Neural progenitor cell (in vitro differentiated cells): ENCODE results near the gene SF3A1.
"Not testable (repeated sequence)": the region's sequence is repeated elsewhere in the genome, so short reads cannot be mapped to it uniquely, and the experiment has no call there.

Experiments used
- EZH2phosphoT487 ChIP-seq: fragments of 200-600 bp; sonication (generic); IDR thresholded peaks from 2 replicates; pipeline ENCODE4 v1.6.1; 2017; ENCODE audit warnings: antibody characterized with exemption
- TF ChIP-seq, protein P1 (sequence below): fragments of 200-600 bp; sonication (generic); IDR thresholded peaks from 2 replicates; pipeline ENCODE4 v1.5.1; 2017; ENCODE audit warnings: antibody characterized with exemption, mild to moderate bottlenecking

DNA sequence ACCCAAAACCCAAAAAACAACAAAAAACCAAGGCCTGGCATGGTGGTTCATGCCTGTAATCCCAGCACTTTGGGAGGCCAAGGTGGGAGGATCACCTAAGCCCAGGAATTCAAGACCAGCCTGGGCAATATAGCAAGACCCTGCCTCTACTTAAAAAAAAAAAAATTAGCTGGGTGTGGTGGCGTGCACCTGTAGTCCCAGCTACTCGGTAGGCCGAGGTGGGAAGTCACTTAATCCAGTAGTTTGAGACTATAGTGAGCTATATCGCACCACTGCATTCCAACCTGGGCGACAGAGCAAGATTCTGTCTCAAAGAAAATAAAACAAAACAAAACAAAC lies 46.0 kb upstream of the SF3A1 start:
- TF ChIP-seq, protein P1, sequence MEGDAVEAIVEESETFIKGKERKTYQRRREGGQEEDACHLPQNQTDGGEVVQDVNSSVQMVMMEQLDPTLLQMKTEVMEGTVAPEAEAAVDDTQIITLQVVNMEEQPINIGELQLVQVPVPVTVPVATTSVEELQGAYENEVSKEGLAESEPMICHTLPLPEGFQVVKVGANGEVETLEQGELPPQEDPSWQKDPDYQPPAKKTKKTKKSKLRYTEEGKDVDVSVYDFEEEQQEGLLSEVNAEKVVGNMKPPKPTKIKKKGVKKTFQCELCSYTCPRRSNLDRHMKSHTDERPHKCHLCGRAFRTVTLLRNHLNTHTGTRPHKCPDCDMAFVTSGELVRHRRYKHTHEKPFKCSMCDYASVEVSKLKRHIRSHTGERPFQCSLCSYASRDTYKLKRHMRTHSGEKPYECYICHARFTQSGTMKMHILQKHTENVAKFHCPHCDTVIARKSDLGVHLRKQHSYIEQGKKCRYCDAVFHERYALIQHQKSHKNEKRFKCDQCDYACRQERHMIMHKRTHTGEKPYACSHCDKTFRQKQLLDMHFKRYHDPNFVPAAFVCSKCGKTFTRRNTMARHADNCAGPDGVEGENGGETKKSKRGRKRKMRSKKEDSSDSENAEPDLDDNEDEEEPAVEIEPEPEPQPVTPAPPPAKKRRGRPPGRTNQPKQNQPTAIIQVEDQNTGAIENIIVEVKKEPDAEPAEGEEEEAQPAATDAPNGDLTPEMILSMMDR, result not testable (repeated sequence)
- not testable (repeated sequence) for TF ChIP-seq EZH2phosphoT487
